ENCODE data around the gene AFDN. TPM values are rescaled to one million over a fixed set of nuclear protein-coding genes. Genes with fewer than 3 reads are reported as not detected.
A peak's percentile ranks its signal among the peaks of the same experiment; 100 is the strongest.

Gene AFDN
- total and polyA plus RNA-seq, 2 experiments from 2014 or later = 66.9 to 200 TPM

DNA sequence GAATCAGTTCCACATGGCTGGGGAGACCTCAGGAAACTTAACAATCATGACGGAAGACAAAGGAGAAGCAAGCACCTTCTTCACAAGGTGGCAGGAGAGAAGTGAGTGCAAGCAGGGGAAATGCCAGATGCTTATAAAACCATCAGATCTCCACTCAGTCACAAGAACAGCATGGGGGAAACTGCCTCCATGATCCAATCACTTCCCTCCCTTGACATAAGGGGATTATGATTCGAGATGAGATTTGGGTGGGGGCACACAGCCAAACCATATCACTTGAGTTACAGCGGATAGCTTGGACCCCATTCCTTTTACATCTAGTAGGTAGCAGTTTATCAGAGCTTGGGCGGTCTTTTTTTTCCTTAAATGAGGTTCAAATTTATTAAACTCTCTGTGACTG is 19.1 kb downstream of the AFDN start:
- Histone ChIP-seq H3K9me2 (ENCODE audit: insufficient read depth) (no peaks in the 10 kb centered on the region), H3K79me2 (replicated peaks; ENCODE audit: insufficient read depth) (peaks cover 97% of the 10 kb centered on the region), H3K36me3 (ENCODE audit: insufficient read depth) (no peaks in the 10 kb centered on the region), H4K20me1 (replicated peaks; ENCODE audit: insufficient read depth) (peaks cover 13% of the 10 kb centered on the region; the same call in 1 of the 2 replicates), H3K4me1 (ENCODE audit: insufficient read depth) (peaks cover 61% of the 10 kb centered on the region), H2AFZ (no peak overlapping the region), H3K27ac (ENCODE audit: low read depth) (no peak overlapping the region; the same call in 1 of the 2 replicates), H3K27me3 (ENCODE audit: insufficient read depth) (no peaks in the 10 kb centered on the region), H3F3A (replicated peaks; ENCODE audit: low read depth) (no peaks in the 10 kb centered on the region), H3K4me3 (no peak overlapping the region), H3K4me2 (no peak overlapping the region)
- no peaks in the 10 kb centered on the region for H3K27me3 Mint-ChIP-seq (ENCODE audit: insufficient read depth, low read depth, poor library complexity)
- peaks cover 54% of the 10 kb centered on the region for H3K4me1 Mint-ChIP-seq
- no peak for ATAC-seq
- peak overlapping the region; percentile 73; the same call in 1 of the 2 replicates for H3K27ac Mint-ChIP-seq
- DNase-seq (ENCODE audit: low spot score) = no peak
- no peaks in the 10 kb centered on the region for H3K9me3 Mint-ChIP-seq
- no peak overlapping the region; the same call in 2 of the 3 replicates for H3K4me3 Mint-ChIP-seq
- TF ChIP-seq, protein P1, sequence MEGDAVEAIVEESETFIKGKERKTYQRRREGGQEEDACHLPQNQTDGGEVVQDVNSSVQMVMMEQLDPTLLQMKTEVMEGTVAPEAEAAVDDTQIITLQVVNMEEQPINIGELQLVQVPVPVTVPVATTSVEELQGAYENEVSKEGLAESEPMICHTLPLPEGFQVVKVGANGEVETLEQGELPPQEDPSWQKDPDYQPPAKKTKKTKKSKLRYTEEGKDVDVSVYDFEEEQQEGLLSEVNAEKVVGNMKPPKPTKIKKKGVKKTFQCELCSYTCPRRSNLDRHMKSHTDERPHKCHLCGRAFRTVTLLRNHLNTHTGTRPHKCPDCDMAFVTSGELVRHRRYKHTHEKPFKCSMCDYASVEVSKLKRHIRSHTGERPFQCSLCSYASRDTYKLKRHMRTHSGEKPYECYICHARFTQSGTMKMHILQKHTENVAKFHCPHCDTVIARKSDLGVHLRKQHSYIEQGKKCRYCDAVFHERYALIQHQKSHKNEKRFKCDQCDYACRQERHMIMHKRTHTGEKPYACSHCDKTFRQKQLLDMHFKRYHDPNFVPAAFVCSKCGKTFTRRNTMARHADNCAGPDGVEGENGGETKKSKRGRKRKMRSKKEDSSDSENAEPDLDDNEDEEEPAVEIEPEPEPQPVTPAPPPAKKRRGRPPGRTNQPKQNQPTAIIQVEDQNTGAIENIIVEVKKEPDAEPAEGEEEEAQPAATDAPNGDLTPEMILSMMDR (conservative IDR thresholded peaks at IDR 0.05; ENCODE audit: low read depth in 2 of 2) = no peak
- TF ChIP-seq JUNB (IDR thresholded peaks at IDR 0.05; ENCODE audit: unreplicated experiment) (no peak), ZNF331 (CRISPR knock-in tag; IDR thresholded peaks at IDR 0.05; ENCODE audit: low read depth) (no peak), ETS1 (IDR thresholded peaks at IDR 0.05) (no peak), EZH2 (IDR thresholded peaks at IDR 0.05; ENCODE audit: low read depth, unreplicated experiment) (no peak), STAT1 (IDR thresholded peaks at IDR 0.05; ENCODE audit: unreplicated experiment) (no peak), POLR2AphosphoS5 (IDR thresholded peaks at IDR 0.05; ENCODE audit: low read depth) (no peak), ZNF114 (CRISPR knock-in tag; IDR thresholded peaks at IDR 0.05) (no peak), NANOG (IDR thresholded peaks at IDR 0.05; ENCODE audit: borderline replicate concordance) (no peak), EZH2phosphoT487 (IDR thresholded peaks at IDR 0.05; ENCODE audit: unreplicated experiment) (no peak), CREB1 (CRISPR knock-in tag; IDR thresholded peaks at IDR 0.05; ENCODE audit: low read depth) (no peak)
- TF ChIP-seq, protein P2, sequence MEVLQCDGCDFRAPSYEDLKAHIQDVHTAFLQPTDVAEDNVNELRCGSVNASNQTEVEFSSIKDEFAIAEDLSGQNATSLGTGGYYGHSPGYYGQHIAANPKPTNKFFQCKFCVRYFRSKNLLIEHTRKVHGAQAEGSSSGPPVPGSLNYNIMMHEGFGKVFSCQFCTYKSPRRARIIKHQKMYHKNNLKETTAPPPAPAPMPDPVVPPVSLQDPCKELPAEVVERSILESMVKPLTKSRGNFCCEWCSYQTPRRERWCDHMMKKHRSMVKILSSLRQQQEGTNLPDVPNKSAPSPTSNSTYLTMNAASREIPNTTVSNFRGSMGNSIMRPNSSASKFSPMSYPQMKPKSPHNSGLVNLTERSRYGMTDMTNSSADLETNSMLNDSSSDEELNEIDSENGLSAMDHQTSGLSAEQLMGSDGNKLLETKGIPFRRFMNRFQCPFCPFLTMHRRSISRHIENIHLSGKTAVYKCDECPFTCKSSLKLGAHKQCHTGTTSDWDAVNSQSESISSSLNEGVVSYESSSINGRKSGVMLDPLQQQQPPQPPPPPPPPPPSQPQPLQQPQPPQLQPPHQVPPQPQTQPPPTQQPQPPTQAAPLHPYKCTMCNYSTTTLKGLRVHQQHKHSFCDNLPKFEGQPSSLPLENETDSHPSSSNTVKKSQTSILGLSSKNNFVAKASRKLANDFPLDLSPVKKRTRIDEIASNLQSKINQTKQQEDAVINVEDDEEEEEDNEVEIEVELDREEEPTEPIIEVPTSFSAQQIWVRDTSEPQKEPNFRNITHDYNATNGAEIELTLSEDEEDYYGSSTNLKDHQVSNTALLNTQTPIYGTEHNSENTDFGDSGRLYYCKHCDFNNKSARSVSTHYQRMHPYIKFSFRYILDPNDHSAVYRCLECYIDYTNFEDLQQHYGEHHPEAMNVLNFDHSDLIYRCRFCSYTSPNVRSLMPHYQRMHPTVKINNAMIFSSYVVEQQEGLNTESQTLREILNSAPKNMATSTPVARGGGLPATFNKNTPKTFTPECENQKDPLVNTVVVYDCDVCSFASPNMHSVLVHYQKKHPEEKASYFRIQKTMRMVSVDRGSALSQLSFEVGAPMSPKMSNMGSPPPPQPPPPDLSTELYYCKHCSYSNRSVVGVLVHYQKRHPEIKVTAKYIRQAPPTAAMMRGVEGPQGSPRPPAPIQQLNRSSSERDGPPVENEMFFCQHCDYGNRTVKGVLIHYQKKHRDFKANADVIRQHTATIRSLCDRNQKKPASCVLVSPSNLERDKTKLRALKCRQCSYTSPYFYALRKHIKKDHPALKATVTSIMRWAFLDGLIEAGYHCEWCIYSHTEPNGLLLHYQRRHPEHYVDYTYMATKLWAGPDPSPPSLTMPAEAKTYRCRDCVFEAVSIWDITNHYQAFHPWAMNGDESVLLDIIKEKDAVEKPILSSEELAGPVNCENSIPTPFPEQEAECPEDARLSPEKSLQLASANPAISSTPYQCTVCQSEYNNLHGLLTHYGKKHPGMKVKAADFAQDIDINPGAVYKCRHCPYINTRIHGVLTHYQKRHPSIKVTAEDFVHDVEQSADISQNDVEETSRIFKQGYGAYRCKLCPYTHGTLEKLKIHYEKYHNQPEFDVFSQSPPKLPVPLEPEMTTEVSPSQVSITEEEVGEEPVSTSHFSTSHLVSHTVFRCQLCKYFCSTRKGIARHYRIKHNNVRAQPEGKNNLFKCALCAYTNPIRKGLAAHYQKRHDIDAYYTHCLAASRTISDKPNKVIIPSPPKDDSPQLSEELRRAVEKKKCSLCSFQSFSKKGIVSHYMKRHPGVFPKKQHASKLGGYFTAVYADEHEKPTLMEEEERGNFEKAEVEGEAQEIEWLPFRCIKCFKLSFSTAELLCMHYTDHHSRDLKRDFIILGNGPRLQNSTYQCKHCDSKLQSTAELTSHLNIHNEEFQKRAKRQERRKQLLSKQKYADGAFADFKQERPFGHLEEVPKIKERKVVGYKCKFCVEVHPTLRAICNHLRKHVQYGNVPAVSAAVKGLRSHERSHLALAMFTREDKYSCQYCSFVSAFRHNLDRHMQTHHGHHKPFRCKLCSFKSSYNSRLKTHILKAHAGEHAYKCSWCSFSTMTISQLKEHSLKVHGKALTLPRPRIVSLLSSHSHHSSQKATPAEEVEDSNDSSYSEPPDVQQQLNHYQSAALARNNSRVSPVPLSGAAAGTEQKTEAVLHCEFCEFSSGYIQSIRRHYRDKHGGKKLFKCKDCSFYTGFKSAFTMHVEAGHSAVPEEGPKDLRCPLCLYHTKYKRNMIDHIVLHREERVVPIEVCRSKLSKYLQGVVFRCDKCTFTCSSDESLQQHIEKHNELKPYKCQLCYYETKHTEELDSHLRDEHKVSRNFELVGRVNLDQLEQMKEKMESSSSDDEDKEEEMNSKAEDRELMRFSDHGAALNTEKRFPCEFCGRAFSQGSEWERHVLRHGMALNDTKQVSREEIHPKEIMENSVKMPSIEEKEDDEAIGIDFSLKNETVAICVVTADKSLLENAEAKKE (CRISPR knock-in tag; IDR thresholded peaks at IDR 0.05) = no peak
- TF ChIP-seq, protein P3, sequence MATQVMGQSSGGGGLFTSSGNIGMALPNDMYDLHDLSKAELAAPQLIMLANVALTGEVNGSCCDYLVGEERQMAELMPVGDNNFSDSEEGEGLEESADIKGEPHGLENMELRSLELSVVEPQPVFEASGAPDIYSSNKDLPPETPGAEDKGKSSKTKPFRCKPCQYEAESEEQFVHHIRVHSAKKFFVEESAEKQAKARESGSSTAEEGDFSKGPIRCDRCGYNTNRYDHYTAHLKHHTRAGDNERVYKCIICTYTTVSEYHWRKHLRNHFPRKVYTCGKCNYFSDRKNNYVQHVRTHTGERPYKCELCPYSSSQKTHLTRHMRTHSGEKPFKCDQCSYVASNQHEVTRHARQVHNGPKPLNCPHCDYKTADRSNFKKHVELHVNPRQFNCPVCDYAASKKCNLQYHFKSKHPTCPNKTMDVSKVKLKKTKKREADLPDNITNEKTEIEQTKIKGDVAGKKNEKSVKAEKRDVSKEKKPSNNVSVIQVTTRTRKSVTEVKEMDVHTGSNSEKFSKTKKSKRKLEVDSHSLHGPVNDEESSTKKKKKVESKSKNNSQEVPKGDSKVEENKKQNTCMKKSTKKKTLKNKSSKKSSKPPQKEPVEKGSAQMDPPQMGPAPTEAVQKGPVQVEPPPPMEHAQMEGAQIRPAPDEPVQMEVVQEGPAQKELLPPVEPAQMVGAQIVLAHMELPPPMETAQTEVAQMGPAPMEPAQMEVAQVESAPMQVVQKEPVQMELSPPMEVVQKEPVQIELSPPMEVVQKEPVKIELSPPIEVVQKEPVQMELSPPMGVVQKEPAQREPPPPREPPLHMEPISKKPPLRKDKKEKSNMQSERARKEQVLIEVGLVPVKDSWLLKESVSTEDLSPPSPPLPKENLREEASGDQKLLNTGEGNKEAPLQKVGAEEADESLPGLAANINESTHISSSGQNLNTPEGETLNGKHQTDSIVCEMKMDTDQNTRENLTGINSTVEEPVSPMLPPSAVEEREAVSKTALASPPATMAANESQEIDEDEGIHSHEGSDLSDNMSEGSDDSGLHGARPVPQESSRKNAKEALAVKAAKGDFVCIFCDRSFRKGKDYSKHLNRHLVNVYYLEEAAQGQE (IDR thresholded peaks at IDR 0.05; ENCODE audit: unreplicated experiment) = no peak
- no peaks in the 10 kb centered on the region for H3K36me3 Mint-ChIP-seq (ENCODE audit: low read depth)
